HG02763 (cell line): ENCODE results near the gene APOL2.
"Not testable (repeated sequence)": the region's sequence is repeated elsewhere in the genome, so short reads cannot be mapped to it uniquely, and the experiment has no call there.

ENCODE experiments used
- ATAC-seq: cut with Tn5 transposase; IDR thresholded peaks from one replicate; pipeline ENCODE4 v1.9.1; 2021; ENCODE audit warnings: mild to moderate bottlenecking, moderate library complexity; ENCODE audit not compliant: unreplicated experiment

The APOL2 gene

DNA sequence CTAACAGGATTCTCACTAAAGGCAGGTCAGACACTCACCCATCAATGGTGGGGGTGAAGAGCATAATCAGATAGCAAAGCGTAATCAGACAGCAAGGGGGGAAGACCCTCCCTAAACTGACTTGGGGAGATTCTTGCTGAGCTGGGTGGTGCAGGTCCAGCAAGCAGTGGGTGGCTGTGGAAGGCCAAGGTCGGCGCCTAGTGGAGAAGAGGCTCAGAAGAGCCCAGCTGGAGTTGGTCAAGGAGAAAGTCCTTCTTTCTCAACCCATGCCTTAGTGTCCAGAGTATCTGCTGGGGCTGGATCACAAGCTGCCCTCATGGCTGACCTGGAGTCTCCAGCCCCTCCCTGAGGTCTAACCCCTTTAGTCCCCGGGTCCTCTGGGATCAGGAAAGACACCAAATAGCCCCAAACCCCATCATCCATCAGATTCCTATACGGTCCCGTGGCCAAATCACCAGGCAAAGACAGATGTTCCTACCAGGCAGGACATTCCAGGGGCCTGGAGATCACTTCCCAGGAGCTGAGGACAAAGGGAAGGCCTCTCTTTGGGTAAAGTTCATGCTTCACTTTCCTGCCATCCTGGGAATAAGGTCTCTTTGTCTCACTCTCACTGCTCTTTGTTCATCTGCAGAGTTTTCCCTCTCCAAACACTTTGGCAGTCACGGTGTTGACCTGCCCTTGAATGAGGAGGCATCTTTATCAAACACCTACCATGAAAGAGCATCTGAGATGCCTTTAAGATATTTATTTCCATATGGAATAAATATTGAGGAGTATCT is 24.7 kb upstream of the APOL2 start:
- ATAC-seq, result not testable (repeated sequence)

DNA sequence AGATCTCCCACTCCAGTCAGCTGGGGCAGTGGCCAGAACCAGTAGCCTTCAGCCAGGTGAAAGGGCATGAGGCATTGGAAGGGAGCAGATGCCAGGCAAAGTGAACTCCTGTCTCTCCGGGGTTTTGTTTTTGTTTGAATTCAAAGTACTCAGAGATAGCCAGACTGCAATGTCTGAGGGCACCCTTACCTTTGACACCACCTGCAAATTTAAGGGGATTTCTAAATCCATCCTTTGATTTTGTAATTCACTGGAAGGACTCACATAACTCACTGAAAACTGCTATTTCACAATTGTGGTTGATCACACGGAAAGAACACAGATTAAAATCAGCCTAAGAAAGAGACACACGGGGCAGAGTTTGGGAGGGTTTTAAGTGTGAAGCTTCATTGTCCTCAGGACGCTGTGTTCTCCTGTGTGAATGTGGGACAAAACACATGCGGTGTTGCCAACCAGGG is 23.9 kb upstream of the APOL2 start:
- not testable (repeated sequence) for ATAC-seq

DNA sequence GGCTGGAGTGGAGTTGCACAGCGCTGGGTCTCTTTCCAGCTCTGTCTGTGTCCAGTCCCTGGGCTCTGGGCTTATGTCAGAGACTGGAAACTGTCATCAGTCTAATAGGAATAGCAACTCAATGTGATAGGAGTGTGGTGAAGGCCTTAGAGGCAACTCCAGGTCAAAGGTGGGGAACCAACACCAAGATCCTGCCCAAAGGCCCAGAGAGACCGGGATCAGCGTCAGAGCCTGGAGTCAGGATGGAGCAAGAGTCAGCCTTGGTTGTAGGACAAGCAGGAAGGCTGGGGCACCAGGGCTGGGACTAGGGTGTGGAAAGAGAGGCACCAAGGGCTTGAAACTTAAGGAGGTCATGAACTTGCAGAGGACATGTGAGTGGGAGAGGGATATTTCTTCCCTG is 23.0 kb upstream of the APOL2 start:
- ATAC-seq, result not testable (repeated sequence)

- not testable (repeated sequence) for ATAC-seq
These were observed 22.3 kb upstream of the APOL2 start for GRCh38 chr22:36261675-36262074.

GRCh38 chr22:36259615-36260300 is 20.4 kb upstream of the APOL2 start:
- ATAC-seq, result no peak

GRCh38 chr22:36258701-36259614 is 19.6 kb upstream of the APOL2 start:
- no peak for ATAC-seq

DNA sequence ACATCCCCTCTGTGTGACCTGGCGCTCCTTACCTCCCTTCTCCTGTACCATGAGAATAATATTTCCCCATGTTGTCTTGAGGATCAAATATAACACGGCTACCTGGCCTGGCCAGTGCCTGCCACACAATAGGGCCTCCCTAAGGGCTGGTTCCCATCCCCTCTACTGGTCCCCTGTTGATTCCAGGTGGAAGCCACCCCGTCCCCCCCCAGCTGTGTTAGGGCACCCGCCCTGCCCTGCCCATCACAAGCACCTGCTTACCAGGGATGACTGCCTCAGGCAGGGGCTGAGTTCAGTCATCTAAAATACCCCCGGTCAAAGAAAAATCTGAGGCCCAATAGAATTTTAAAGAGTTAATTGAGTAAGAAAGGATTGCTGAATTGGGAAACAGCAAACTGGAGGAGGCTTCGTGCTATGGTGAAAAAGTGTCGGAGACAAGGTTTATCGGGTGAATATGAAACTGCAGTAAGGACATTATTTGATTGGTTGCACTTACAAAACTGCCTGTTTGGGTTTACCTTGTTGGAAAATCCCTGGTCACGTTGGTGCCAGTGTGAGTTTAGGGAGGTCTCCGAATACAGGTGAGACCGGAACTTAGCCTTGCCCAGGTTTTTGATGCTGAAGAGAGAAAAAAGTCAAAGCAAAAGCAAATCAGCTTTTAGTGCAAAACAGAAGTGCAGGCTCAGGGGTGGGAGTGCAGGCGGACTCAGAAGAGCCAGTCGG is 18.8 kb upstream of the APOL2 start:
- no peak for ATAC-seq

DNA sequence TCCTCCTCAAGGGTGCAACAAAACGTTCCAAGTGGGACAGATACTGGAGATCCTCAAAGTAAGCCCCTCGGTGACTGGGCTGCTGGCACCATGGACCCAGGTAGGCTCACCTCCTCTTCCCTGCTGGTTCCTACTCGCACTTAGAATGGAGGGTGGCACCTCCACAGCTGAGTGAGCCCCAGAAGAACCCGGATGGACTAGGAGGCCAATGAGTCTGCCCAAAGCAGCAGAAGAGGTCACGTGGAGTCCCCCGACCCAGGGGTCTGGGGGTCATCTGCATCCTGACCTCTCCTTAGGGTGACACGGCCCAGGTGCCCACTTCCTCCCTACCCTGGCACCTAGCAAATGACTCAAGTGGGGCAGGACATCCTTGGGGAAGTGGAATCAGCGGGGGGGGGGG is 18.0 kb upstream of the APOL2 start:
- ATAC-seq, result no peak

DNA sequence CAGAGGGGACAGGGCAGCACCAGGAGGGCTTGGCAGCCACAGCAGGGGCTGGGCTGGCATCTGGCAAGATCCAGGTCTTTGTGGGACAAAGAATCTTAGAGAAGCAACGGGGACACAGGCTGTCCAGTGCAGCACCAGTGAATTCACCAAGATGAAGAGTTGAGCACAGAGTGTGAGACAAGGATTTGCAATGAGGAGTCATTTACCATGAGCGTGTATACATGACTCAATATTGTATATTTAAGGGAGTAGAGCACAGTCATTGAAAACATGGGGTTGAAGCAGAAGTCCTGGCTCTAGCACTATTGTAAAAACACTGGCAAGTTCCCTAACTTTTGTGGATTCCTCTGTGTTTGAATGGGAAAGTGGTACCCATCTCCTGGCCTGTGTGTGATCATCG is 17.2 kb upstream of the APOL2 start:
- no peak for ATAC-seq

DNA sequence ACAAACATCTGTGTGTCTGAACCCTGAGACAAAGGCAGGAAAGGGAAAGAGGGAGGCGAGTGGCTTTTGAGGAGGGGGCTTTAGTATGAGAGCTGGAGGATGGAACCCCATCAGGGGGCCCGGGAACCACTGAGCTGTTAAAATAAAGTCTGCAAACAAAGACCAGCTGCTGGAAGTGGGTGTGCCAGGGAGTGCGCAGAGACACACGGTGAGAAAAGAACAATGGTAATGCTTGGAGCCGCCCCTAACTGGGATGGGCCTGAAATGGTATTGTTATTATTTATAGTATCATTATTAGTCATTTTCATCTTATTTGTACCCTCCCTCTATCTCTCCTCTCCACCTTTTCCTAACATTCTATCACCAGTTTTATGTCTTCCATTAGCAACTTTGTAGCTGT is 16.2 kb upstream of the APOL2 start:
- not testable (repeated sequence) for ATAC-seq

DNA sequence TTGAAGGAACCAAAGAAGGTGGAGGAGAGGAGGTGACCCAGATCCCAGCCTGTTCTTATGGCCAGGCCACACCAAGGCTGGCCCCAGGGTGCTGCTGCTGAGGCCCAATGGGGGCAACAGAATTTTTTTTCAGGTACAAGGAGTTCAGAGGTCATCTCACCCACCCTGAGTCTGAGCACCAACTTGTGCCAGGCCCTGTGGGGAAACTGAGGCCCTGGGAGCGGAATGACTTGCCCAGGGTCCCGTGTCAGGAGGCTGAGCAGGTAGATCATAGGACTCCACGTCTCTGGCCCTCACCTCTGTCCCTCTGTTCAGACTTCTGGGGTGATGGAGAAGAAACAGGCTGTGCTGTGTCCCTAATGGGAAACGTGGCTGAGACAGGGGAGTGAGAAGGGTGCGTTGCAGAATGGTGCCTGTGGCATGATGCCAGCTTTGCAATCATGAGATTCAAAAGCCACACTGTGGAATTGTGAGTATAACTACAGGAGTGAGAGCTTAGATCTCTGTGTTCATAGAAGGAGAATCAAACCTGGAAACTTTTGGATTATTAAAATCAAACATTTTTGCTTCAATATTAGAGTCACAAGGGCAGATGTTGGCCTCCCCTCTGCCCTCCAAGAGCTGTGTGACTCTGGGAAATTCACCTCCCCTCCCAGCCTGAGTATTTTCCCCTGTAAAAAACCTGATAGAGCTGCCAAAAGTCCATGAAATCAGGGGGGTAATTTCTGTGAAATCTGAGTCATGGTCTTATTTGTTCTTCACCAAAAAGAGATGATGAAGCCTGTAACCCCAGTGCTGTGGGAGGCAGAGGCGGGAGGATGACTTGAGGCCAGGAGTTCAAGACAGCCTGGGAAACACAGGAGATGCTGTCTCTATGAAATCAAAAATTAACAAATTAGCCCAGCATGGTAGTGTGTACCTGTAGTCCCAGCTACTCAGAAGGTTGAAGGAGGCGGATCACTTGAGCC is 14.5 kb upstream of the APOL2 start:
- no peak for ATAC-seq

DNA sequence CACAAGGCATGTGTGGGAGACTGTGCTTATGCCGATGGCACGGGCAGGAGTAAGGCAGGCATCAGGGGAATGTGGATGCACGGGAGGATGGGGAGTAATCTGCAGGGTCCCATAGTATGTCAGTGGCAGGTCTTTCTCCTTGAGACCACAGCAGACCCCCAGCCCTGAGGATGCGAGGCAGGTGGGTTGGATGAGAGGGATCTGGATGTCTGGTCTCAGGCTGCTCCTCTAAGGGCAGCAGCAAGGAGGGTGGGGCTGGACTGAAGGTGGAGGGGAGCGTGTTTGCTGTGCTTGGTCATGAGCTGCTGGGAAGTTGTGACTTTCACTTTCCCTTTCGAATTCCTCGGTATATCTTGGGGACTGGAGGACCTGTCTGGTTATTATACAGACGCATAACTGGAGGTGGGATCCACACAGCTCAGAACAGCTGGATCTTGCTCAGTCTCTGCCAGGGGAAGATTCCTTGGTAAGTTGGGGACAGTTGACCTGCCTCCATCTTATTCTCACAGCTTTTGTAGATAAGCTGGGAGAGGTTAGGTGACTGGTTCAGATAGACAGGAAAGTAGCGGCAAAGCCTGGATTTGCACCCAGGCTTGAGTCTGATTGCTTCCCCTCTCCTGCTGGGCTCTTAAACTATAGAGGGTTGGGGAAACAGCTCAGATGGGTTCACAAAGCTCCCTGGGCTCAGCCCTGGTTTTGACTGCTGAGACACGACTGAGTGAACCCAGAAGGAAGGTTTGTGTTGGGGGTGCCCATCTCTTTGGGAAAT is 13.6 kb upstream of the APOL2 start, which contains the start of gene APOL1:
Gene APOL1 (plus strand): TSS at position 380 of the 769 bp plus-strand sequence. CDS start 1,823 bp downstream, outside the sequence.
- ATAC-seq, result no peak

- not testable (repeated sequence) for ATAC-seq
These were observed 12.8 kb upstream of the APOL2 start for GRCh38 chr22:36251979-36252608.

- not testable (repeated sequence) for ATAC-seq
These were observed 11.1 kb upstream of the APOL2 start for GRCh38 chr22:36250292-36250960.

- no peak for ATAC-seq
These were observed 9.8 kb upstream of the APOL2 start for GRCh38 chr22:36249160-36249559.

DNA sequence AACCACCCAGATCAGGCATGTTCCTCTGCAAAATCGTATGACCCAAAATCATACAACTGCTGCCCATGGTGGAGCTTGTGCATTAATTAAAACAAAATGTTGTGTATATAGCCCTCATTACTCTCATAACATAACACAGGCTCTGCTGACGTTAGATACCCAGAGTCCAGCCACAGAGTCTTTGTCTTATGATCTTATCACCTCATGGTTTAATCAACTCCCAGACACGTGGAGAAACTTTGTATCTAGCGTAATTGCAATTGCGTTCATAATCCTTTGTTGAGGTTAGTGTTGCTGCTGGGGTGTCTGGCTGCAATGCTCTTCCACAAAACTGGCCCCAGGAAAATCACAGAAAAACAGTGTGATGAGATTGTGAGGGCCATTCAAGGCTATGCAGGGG is 8.6 kb upstream of the APOL2 start:
- no peak for ATAC-seq

DNA sequence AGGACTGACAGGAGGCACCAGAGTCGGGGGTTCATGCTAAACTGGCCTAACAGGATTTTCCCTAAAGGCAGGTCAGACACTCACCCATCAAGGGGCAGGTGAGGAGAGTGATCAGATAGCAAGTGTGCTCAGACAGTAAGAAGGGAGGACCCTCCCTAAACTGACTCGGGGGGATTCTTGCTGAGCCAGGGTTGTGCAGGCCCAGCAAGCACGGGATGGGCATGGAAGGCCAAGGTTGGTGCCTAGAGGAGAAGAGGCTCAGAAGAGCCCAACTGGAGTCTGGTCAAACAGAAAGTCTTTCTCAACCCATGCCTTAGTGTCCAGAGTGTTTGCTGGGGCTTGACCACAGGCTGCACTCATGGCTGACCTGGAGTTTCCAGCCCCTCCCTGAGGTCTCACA is 7.4 kb upstream of the APOL2 start:
- no peak for ATAC-seq
